Hepatocyte (in vitro differentiated cells): ENCODE results near the gene RARA.

Source experiments
- EZH2 ChIP-seq: fragments of 200-600 bp; sonication (generic); IDR thresholded peaks from 2 replicates; pipeline ENCODE4 v1.6.1; 2016; ENCODE audit warnings: antibody characterized with exemption, mild to moderate bottlenecking, borderline replicate concordance
- EZH2phosphoT487 ChIP-seq: fragments of 200-600 bp; sonication (generic); IDR thresholded peaks from one replicate; pipeline ENCODE4 v1.6.1; 2018; ENCODE audit warnings: antibody characterized with exemption, mild to moderate bottlenecking, low read depth, moderate library complexity; ENCODE audit not compliant: unreplicated experiment, severe bottlenecking
- TF ChIP-seq, protein P1 (sequence below): fragments of 200-600 bp; sonication (generic); IDR thresholded peaks from 2 replicates; pipeline ENCODE4 v1.5.1; 2016; ENCODE audit warnings: antibody characterized with exemption, mild to moderate bottlenecking; ENCODE audit not compliant: poor library complexity

DNA sequence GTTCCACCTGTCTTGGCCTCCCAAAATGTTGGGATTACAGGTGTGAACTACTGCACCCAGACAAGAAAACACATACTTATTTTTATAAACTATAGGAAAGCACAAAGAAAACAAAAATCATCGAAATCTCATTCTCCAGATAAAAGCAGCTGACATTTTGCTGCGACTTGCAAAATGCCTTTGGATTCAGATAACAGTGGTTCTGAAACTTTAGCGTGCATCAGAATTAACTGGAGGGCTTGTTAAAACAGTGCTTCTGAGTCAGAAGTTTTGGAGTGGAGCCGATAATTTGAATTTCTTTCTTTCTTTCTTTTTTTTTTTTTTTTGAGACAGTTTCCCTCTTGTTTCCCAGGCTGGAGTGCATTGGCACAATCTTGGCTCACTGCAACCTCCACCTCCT, 73.3 kb downstream of the RARA start:
- TF ChIP-seq, protein P1, sequence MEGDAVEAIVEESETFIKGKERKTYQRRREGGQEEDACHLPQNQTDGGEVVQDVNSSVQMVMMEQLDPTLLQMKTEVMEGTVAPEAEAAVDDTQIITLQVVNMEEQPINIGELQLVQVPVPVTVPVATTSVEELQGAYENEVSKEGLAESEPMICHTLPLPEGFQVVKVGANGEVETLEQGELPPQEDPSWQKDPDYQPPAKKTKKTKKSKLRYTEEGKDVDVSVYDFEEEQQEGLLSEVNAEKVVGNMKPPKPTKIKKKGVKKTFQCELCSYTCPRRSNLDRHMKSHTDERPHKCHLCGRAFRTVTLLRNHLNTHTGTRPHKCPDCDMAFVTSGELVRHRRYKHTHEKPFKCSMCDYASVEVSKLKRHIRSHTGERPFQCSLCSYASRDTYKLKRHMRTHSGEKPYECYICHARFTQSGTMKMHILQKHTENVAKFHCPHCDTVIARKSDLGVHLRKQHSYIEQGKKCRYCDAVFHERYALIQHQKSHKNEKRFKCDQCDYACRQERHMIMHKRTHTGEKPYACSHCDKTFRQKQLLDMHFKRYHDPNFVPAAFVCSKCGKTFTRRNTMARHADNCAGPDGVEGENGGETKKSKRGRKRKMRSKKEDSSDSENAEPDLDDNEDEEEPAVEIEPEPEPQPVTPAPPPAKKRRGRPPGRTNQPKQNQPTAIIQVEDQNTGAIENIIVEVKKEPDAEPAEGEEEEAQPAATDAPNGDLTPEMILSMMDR = no peak
- TF ChIP-seq EZH2 (no peak), EZH2phosphoT487 (no peak)
